Mesodermal cell (in vitro differentiated cells): ENCODE data around the gene SYNDIG1.

Source experiments
- H3K27ac ChIP-seq: 2 replicates; pipeline ENCODE4 v1.7.0; 2013; ENCODE audit warnings: mild to moderate bottlenecking, low read depth, low read length, moderate library complexity; ENCODE audit not compliant: severe bottlenecking
- H3K36me3 ChIP-seq: 2 replicates; pipeline ENCODE4 v1.7.1; 2013; ENCODE audit warnings: mild to moderate bottlenecking, low read length, moderate library complexity; ENCODE audit not compliant: control insufficient read depth, insufficient read depth
- H3K4me1 ChIP-seq: one replicate; pipeline ENCODE4 v1.7.1; 2013; ENCODE audit warnings: mild to moderate bottlenecking, low read length; ENCODE audit not compliant: insufficient read depth, control insufficient read depth, poor library complexity, severe bottlenecking
- H3K4me3 ChIP-seq: 2 replicates; pipeline ENCODE4 v1.7.0; 2013; ENCODE audit warnings: low read length, control low read depth, mild to moderate bottlenecking; ENCODE audit not compliant: insufficient read depth, poor library complexity, severe bottlenecking; ENCODE audit errors: extremely low read depth
- H3K9me3 ChIP-seq: 2 replicates; pipeline ENCODE4 v1.7.1; 2013; ENCODE audit warnings: mild to moderate bottlenecking, low read length, moderate library complexity; ENCODE audit not compliant: control insufficient read depth
- WGBS, 2 experiments: methylation state at CpG; one replicate each; pipeline ENCODE4 v1.1.5; 2013; ENCODE audit warnings: missing lambda C conversion rate in 2 of 2; ENCODE audit not compliant: insufficient coverage in 2 of 2; 5-methylcytosine and 5-hydroxymethylcytosine counted together

The SYNDIG1 gene

GRCh38 chr20:24436160-24436559, 33.3 kb upstream of the SYNDIG1 start:
- H3K4me3 ChIP-seq = no peak overlapping the region
- no peaks in the 10 kb centered on the region for H3K9me3 ChIP-seq
- no peak overlapping the region for H3K27ac ChIP-seq
- H3K4me1 ChIP-seq = no peaks in the 10 kb centered on the region
- no CpG with 5 or more reads among the region's 2 CpGs for WGBS, 2 experiments
- no peaks in the 10 kb centered on the region for H3K36me3 ChIP-seq

GRCh38 chr20:24437196-24438082, 32.0 kb upstream of the SYNDIG1 start:
- no peaks in the 10 kb centered on the region for H3K4me1 ChIP-seq
- no peak overlapping the region for H3K27ac ChIP-seq
- no peaks in the 10 kb centered on the region for H3K9me3 ChIP-seq
- WGBS, 2 experiments = 88 to 91% methylated on average over 6 of the region's 8 CpGs
- H3K36me3 ChIP-seq = no peaks in the 10 kb centered on the region
- H3K4me3 ChIP-seq = no peak overlapping the region

GRCh38 chr20:24438331-24438730, 31.1 kb upstream of the SYNDIG1 start:
- no peaks in the 10 kb centered on the region for H3K9me3 ChIP-seq
- H3K27ac ChIP-seq = no peak overlapping the region
- H3K36me3 ChIP-seq = no peaks in the 10 kb centered on the region
- 100% methylated on average over 1 of the region's 2 CpGs for WGBS, 2 experiments
- no peak overlapping the region for H3K4me3 ChIP-seq
- no peaks in the 10 kb centered on the region for H3K4me1 ChIP-seq

GRCh38 chr20:24439737-24440387, 29.6 kb upstream of the SYNDIG1 start:
- H3K36me3 ChIP-seq = no peaks in the 10 kb centered on the region
- H3K4me3 ChIP-seq = no peak overlapping the region
- H3K27ac ChIP-seq = no peak overlapping the region
- H3K4me1 ChIP-seq = peaks cover 7% of the 10 kb centered on the region
- no peaks in the 10 kb centered on the region for H3K9me3 ChIP-seq
- WGBS, 2 experiments = 90 to 98% methylated on average over 5 to 6 of the region's 7 CpGs

- peaks cover 12% of the 10 kb centered on the region for H3K4me1 ChIP-seq
- 94 to 98% methylated on average over 7 to 9 of the region's 9 CpGs for WGBS, 2 experiments
- H3K4me3 ChIP-seq = no peak overlapping the region
- H3K27ac ChIP-seq = no peak overlapping the region
- H3K9me3 ChIP-seq = no peaks in the 10 kb centered on the region
- no peaks in the 10 kb centered on the region for H3K36me3 ChIP-seq
These were observed 27.8 kb upstream of the SYNDIG1 start for GRCh38 chr20:24441661-24442060.

GRCh38 chr20:24442909-24443308, 26.5 kb upstream of the SYNDIG1 start:
- Histone ChIP-seq H3K36me3 (no peaks in the 10 kb centered on the region), H3K27ac (no peak overlapping the region), H3K4me1 (peaks cover 12% of the 10 kb centered on the region), H3K4me3 (no peak overlapping the region), H3K9me3 (no peaks in the 10 kb centered on the region)
- WGBS, 2 experiments = 76 to 86% methylated on average over 2 of the region's 3 CpGs

- Histone ChIP-seq H3K9me3 (no peaks in the 10 kb centered on the region), H3K4me1 (peaks cover 12% of the 10 kb centered on the region), H3K36me3 (no peaks in the 10 kb centered on the region), H3K27ac (no peak overlapping the region), H3K4me3 (no peak overlapping the region)
- WGBS, 2 experiments = 50% methylated on average over 1 of the region's 2 CpGs
These were observed 26.0 kb upstream of the SYNDIG1 start for GRCh38 chr20:24443436-24443835.

GRCh38 chr20:24444526-24445190, 24.8 kb upstream of the SYNDIG1 start:
- Histone ChIP-seq H3K36me3 (no peaks in the 10 kb centered on the region), H3K4me3 (no peak overlapping the region), H3K4me1 (peaks cover 12% of the 10 kb centered on the region), H3K27ac (no peak overlapping the region), H3K9me3 (no peaks in the 10 kb centered on the region)
- WGBS, 2 experiments = 38 to 55% methylated on average over 4 to 5 of the region's 7 CpGs

- 63 to 75% methylated on average over 7 to 9 of the region's 11 CpGs for WGBS, 2 experiments
- Histone ChIP-seq H3K27ac (no peak overlapping the region), H3K4me3 (no peak overlapping the region), H3K36me3 (no peaks in the 10 kb centered on the region), H3K4me1 (peaks cover 12% of the 10 kb centered on the region), H3K9me3 (no peaks in the 10 kb centered on the region)
These were observed 23.8 kb upstream of the SYNDIG1 start for GRCh38 chr20:24445510-24446170.

- Histone ChIP-seq H3K27ac (no peak overlapping the region), H3K36me3 (no peaks in the 10 kb centered on the region), H3K4me1 (peaks cover 12% of the 10 kb centered on the region), H3K4me3 (no peak overlapping the region), H3K9me3 (no peaks in the 10 kb centered on the region)
- 72 to 100% methylated on average over 2 of the region's 2 CpGs for WGBS, 2 experiments
These were observed 22.6 kb upstream of the SYNDIG1 start for GRCh38 chr20:24446811-24447210.
